GM12878 (cell line): ENCODE measurements around the gene MT4.

Experiments used
- BRCA1 ChIP-seq: IDR thresholded peaks from 2 replicates; pipeline ENCODE4 v1.6.1; 2011; ENCODE audit warnings: low read depth, low read length, improper control_type of control experiment
- EZH2 ChIP-seq: IDR thresholded peaks from 2 replicates; pipeline ENCODE4 v1.6.1; 2012; ENCODE audit warnings: low read depth, mild to moderate bottlenecking, control low read depth, inconsistent platforms, low read length, borderline replicate concordance; ENCODE audit not compliant: control insufficient read depth
- SRF ChIP-seq, 2 experiments: IDR thresholded peaks; 2 replicates each; pipeline ENCODE4 v1.6.1; 2011; ENCODE audit warnings: low read depth in 2 of 2, low read length in 2 of 2, mild to moderate bottlenecking in 1 of 2, moderate library complexity in 1 of 2
- TF ChIP-seq, protein P1 (sequence below): fragments of 450-650 bp; IDR thresholded peaks from 2 replicates; pipeline ENCODE4 v1.6.1; 2016; ENCODE audit warnings: mild to moderate bottlenecking

DNA sequence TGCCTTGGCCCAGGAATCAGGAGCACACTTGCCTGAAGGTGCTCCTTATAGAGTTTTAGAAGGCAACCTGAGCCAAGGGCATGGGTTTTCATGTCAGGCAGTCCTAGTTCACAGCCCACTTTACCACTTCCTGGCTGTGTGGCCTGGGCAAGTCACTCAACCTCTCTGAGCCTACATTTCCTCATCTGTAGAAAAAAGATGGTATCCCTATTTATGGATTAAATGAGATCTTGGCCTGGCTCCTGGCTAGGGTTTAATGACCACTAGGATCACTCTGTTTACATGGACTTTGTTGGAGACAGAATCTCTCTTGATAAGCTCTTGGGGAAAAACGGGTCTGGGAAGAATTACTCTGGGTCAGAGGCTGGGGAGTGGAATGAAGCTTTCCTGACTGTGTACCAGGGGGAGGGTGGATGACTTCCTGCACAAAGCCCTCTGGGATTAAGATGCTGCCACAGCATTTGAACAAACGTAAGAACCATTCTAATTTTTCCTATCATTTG, 45.8 kb downstream of the MT4 start:
- TF ChIP-seq BRCA1 (no peak), SRF (IDR thresholded peaks at IDR 0.05; ENCODE audit: low read depth in 2 of 2, low read length in 2 of 2) (no peak), EZH2 (no peak)
- TF ChIP-seq, protein P1, sequence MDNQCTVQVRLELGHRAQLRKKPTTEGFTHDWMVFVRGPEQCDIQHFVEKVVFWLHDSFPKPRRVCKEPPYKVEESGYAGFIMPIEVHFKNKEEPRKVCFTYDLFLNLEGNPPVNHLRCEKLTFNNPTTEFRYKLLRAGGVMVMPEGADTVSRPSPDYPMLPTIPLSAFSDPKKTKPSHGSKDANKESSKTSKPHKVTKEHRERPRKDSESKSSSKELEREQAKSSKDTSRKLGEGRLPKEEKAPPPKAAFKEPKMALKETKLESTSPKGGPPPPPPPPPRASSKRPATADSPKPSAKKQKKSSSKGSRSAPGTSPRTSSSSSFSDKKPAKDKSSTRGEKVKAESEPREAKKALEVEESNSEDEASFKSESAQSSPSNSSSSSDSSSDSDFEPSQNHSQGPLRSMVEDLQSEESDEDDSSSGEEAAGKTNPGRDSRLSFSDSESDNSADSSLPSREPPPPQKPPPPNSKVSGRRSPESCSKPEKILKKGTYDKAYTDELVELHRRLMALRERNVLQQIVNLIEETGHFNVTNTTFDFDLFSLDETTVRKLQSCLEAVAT: no peak
